Fibroblast of lung (primary cell): ENCODE measurements around the gene ZNF764. TPM values are rescaled to one million over a fixed set of nuclear protein-coding genes. Genes with fewer than 3 reads are reported as not detected.
A peak's percentile ranks its signal among the peaks of the same experiment; 100 is the strongest.

Experiments used
- DNase-seq, 2 donors: peaks; one replicate each; pipeline versions ENCODE4 v3.0.0 to v3.0.0-alpha.2; 2010; ENCODE audit warnings: low read depth in 2 of 2
- H2AFZ ChIP-seq: 2 replicates; pipeline ENCODE4 v1.5.1; 2012; ENCODE audit warnings: low read length, control low read depth, inconsistent platforms
- H3K27ac ChIP-seq: 2 replicates; pipeline ENCODE4 v1.5.1; 2011; ENCODE audit warnings: low read length, control low read depth; ENCODE audit not compliant: insufficient read depth
- H3K27me3 ChIP-seq: 2 replicates; pipeline ENCODE4 v1.5.1; 2011; ENCODE audit warnings: mild to moderate bottlenecking, low read length; ENCODE audit not compliant: control insufficient read depth, insufficient read depth
- H3K36me3 ChIP-seq: 2 replicates; pipeline ENCODE4 v1.5.1; 2011; ENCODE audit warnings: low read length; ENCODE audit not compliant: control insufficient read depth, insufficient read depth
- H3K4me1 ChIP-seq: 2 replicates; pipeline ENCODE4 v1.5.1; 2011; ENCODE audit warnings: low read length; ENCODE audit not compliant: control insufficient read depth, insufficient read depth; ENCODE audit errors: extremely low read depth
- H3K4me2 ChIP-seq: 2 replicates; pipeline ENCODE4 v1.5.1; 2011; ENCODE audit warnings: low read length, control low read depth; ENCODE audit not compliant: insufficient read depth; ENCODE audit errors: extremely low read depth
- H3K4me3 ChIP-seq, 4 experiments: fragments of 200-600 bp in 1 of 4; sonication (generic) in 1 of 4; replicated peaks in 1 of 4; 2 replicates each; pipeline ENCODE4 v1.5.1; 2011 to 2016; ENCODE audit warnings: low read length in 4 of 4, low read depth in 3 of 4, mild to moderate bottlenecking in 3 of 4, control low read depth in 2 of 4, inconsistent platforms in 1 of 4, mixed read lengths in 1 of 4; ENCODE audit not compliant: insufficient read depth in 1 of 4; ENCODE audit errors: control extremely low read depth in 1 of 4
- H3K79me2 ChIP-seq: 2 replicates; pipeline ENCODE4 v1.5.1; 2012; ENCODE audit warnings: mild to moderate bottlenecking, low read length, inconsistent platforms; ENCODE audit not compliant: control insufficient read depth, insufficient read depth
- H3K9ac ChIP-seq: 2 replicates; pipeline ENCODE4 v1.5.1; 2011; ENCODE audit warnings: mild to moderate bottlenecking, low read length, control low read depth; ENCODE audit not compliant: insufficient read depth
- H3K9me3 ChIP-seq: 2 replicates; pipeline ENCODE4 v1.5.1; 2012; ENCODE audit warnings: low read depth, low read length; ENCODE audit not compliant: control insufficient read depth, insufficient read depth
- H4K20me1 ChIP-seq: 2 replicates; pipeline ENCODE4 v1.5.1; 2011; ENCODE audit warnings: low read length; ENCODE audit not compliant: control insufficient read depth, insufficient read depth; ENCODE audit errors: extremely low read depth
- EZH2 ChIP-seq: IDR thresholded peaks from 2 replicates; pipeline ENCODE4 v1.5.1; 2012; ENCODE audit warnings: low read length, control low read depth, mild to moderate bottlenecking; ENCODE audit errors: missing control alignments
- polyA plus RNA-seq, 2 donors: library from polyadenylated mRNA; depleted of rRNA in 1 of 2; stranded (reverse) in 1 of 2; unstranded in 1 of 2; fragments of >200 nt; gene quantifications; 2 replicates each; pipeline ENCODE4 v1.2.1, GENCODE V29; 2011 to 2012; ENCODE audit warnings: missing spikeins in 1 of 2
- total RNA-seq: library from RNA; depleted of rRNA; stranded (reverse); fragments of >200 nt; gene quantifications from 2 replicates; pipeline ENCODE4 v1.2.1, GENCODE V29; 2014
- TF ChIP-seq, protein P1 (sequence below), 2 donors: IDR thresholded peaks in 1 of 2; conservative IDR thresholded peaks in 1 of 2; 1 replicate in 1 of 2; 2 replicates in 1 of 2; pipeline ENCODE4 v1.5.1; 2011 to 2012; ENCODE audit warnings: low read length in 2 of 2, control low read depth in 1 of 2, inconsistent platforms in 1 of 2, low read depth in 1 of 2, mild to moderate bottlenecking in 1 of 2

ZNF764 gene
- total and polyA plus RNA-seq, 2 donors (not counting 1 experiment from before 2014, with no cell fraction given) = 2.4 to 3.1 TPM

DNA sequence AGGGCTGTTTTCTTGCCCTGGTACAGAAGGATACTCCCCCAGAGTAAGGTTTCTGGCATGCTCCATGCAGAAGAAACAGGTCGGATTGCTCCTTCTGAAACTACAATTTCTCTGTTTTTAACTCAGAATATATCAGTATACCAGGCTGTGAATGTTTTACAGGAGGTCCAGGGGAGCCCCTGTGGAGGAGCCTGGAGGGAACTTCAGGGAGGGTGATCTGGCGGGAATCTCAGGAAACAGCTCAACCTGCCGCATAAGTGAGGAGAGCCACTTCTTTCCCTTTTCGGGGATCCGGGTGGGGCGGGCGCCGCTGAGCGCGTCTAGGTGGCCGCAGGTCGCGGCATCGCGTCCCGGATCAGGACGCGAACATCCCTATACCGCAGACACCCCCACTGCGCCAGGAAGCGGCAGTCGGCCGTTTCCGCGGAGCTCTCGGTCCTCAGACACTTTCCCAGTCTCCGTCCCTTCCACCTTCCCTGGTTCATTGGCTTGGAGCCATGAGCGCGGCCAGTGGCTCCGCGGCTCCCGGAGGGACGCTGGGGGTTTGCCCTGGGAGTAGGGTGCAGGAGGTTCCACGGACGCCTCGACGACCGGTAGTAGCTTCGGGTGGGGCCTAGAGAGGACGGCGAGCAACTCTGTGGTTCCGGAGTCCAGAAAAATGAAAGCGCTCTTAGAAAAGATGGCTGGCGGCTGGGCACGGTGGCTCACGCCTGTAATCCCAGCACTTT is 3.1 kb upstream of the ZNF764 start:
- H3K9ac ChIP-seq = no peak overlapping the region
- H3K4me1 ChIP-seq = no peaks in the 10 kb centered on the region
- DNase-seq = no peak
- peaks cover 6% of the 10 kb centered on the region for H3K79me2 ChIP-seq
- H2AFZ ChIP-seq = peak overlapping the region; percentile 81
- no peaks in the 10 kb centered on the region for H3K9me3 ChIP-seq
- H3K27ac ChIP-seq = no peak overlapping the region
- peaks cover 3% of the 10 kb centered on the region for H3K27me3 ChIP-seq
- no peak for TF ChIP-seq EZH2
- H3K4me3 ChIP-seq = peak overlapping the region in 2 of 4 experiments; percentile 1 to 45
- no peaks in the 10 kb centered on the region for H3K36me3 ChIP-seq
- no peaks in the 10 kb centered on the region for H4K20me1 ChIP-seq
- peak overlapping the region; percentile 66 for H3K4me2 ChIP-seq

DNA sequence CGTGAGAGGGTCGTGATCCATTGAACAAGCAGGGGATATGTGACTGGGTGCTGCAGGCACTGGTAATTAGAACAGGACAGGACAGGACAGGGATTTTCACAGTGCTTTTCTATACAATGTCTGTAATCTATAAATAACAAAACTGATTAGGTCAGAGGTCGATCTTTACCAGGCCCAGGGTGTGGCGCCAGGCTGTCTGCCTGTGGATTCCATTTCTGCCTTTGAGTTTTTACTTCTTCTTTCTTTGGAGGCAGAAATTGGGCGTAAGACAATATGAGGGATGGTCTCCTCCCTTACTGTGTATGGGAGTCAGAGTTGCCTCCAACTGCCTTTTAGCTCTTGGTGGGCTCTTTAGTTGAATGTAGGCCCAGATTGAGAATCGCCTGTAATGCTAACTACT is 1.5 kb upstream of the ZNF764 start:
- H4K20me1 ChIP-seq = no peaks in the 10 kb centered on the region
- DNase-seq = no peak
- H3K9ac ChIP-seq = no peak overlapping the region
- peaks cover 8% of the 10 kb centered on the region for H3K79me2 ChIP-seq
- TF ChIP-seq EZH2 = no peak
- TF ChIP-seq, protein P1, sequence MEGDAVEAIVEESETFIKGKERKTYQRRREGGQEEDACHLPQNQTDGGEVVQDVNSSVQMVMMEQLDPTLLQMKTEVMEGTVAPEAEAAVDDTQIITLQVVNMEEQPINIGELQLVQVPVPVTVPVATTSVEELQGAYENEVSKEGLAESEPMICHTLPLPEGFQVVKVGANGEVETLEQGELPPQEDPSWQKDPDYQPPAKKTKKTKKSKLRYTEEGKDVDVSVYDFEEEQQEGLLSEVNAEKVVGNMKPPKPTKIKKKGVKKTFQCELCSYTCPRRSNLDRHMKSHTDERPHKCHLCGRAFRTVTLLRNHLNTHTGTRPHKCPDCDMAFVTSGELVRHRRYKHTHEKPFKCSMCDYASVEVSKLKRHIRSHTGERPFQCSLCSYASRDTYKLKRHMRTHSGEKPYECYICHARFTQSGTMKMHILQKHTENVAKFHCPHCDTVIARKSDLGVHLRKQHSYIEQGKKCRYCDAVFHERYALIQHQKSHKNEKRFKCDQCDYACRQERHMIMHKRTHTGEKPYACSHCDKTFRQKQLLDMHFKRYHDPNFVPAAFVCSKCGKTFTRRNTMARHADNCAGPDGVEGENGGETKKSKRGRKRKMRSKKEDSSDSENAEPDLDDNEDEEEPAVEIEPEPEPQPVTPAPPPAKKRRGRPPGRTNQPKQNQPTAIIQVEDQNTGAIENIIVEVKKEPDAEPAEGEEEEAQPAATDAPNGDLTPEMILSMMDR (conservative IDR thresholded peaks at IDR 0.05 in 1 of 2, IDR thresholded peaks at IDR 0.05 in 1 of 2; ENCODE audit: low read depth in 1 of 2, low read length in 2 of 2) = no peak
- no peak overlapping the region for H2AFZ ChIP-seq
- H3K4me3 ChIP-seq = no peak overlapping the region
- H3K36me3 ChIP-seq = peaks cover 9% of the 10 kb centered on the region
- H3K4me2 ChIP-seq = no peak overlapping the region
- no peaks in the 10 kb centered on the region for H3K4me1 ChIP-seq
- no peaks in the 10 kb centered on the region for H3K27me3 ChIP-seq
- no peaks in the 10 kb centered on the region for H3K9me3 ChIP-seq
- H3K27ac ChIP-seq = no peak overlapping the region

DNA sequence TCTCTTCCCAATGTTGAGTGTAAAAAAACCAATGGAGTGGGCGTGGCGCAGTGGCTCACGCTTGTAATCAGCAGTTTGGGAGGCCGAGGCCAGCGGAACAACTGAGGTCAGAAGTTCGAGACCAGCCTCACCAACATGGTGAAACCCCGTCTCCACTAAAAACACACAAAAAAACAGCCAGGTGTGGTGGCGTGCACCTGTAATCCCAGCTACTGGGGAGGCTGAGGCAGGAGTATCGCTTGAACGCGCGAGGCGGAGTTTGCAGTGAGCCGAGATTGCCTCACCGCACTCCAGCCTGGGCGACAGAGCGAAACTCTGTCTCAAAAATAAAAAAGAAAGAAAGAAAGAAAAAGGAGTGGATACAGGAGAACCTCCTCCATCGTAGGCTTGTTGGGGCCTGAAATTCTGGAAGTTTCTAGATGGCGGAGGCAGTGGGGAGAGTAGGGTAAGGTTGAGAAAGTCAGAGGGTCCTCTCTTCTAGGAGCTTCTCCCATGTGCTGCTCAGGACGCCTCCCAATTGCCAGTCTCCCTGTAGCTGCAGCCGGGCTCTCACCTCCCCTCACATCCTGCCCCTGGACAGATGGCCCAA is 709 bp upstream of the ZNF764 start:
- no peak for DNase-seq
- H3K27ac ChIP-seq = peak overlapping the region; percentile 49
- H3K79me2 ChIP-seq = peaks cover 8% of the 10 kb centered on the region
- H3K4me3 ChIP-seq = peak overlapping the region; percentile 15 to 82 (median 36)
- no peaks in the 10 kb centered on the region for H3K9me3 ChIP-seq
- H4K20me1 ChIP-seq = no peaks in the 10 kb centered on the region
- peak overlapping the region; percentile 36 for H3K9ac ChIP-seq
- H3K4me2 ChIP-seq = peak overlapping the region; percentile 75
- H3K4me1 ChIP-seq = no peaks in the 10 kb centered on the region
- no peaks in the 10 kb centered on the region for H3K27me3 ChIP-seq
- H2AFZ ChIP-seq = peak overlapping the region; percentile 83
- TF ChIP-seq, protein P1 (conservative IDR thresholded peaks at IDR 0.05 in 1 of 2, IDR thresholded peaks at IDR 0.05 in 1 of 2; ENCODE audit: low read depth in 1 of 2, low read length in 2 of 2) = no peak
- no peak for TF ChIP-seq EZH2
- peaks cover 10% of the 10 kb centered on the region for H3K36me3 ChIP-seq
